Measurements from ENCODE around the gene ARHGAP42. TPM values are rescaled to one million over a fixed set of nuclear protein-coding genes. Genes with fewer than 3 reads are reported as not detected.

Gene ARHGAP42
- total RNA-seq, 2 experiments from 2014 or later, result 0.05 to 0.10 TPM

GRCh38 chr11:100687630-100688395, 725 bp downstream of the ARHGAP42 start:
- Mint-ChIP-seq H3K27me3 (peaks cover 35% of the 10 kb centered on the region), H3K9me3 (no peaks in the 10 kb centered on the region), H3K36me3 (ENCODE audit: low read depth) (no peaks in the 10 kb centered on the region), H3K27ac (peak overlapping the region; percentile 46), H3K4me3 (peak overlapping the region; percentile 82), H3K4me1 (peaks cover 13% of the 10 kb centered on the region)
- DNase-seq, result peak; percentile 13
- POLR2A ChIA-PET, result no interaction called here
- CTCF ChIA-PET, result interaction anchor here (0.5 kb wide), 1 partner anchor 42 kb away, joined by 3 read pairs; no protein-coding TSS in a partner anchor

DNA sequence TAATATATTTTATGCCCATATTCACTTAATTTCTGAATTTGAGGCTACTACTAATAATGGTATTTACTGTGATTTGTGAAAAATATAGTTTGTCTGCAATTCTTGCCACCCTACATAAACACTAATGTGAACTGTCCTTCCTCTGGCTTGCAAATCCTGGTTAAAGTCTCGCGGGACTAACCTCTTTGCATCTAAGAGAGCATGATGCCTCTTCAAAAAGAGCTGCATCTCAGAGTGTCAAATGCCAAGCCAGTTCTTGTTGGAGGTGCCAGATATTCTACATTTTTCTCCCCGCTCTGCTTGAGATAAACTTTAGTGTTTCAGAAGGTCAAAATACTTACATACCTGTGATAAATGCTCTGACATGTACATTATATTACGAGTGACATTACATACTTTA, 2.1 kb downstream of the ARHGAP42 start:
- H3K27ac Mint-ChIP-seq, result no peak overlapping the region
- H3K4me3 Mint-ChIP-seq, result no peak overlapping the region
- no peak for DNase-seq
- H3K9me3 Mint-ChIP-seq, result no peaks in the 10 kb centered on the region
- peaks cover 13% of the 10 kb centered on the region for H3K4me1 Mint-ChIP-seq
- H3K36me3 Mint-ChIP-seq (ENCODE audit: low read depth), result no peaks in the 10 kb centered on the region
- POLR2A ChIA-PET, result no interaction called here
- CTCF ChIA-PET, result no interaction called here
- peaks cover 35% of the 10 kb centered on the region for H3K27me3 Mint-ChIP-seq

GRCh38 chr11:100691896-100692653, 5.0 kb downstream of the ARHGAP42 start:
- Mint-ChIP-seq H3K4me3 (no peak overlapping the region), H3K36me3 (ENCODE audit: low read depth) (no peaks in the 10 kb centered on the region), H3K4me1 (peaks cover 4% of the 10 kb centered on the region), H3K27ac (no peak overlapping the region), H3K9me3 (no peaks in the 10 kb centered on the region), H3K27me3 (peaks cover 20% of the 10 kb centered on the region)
- POLR2A ChIA-PET, result interaction anchor here (0.6 kb wide), 1 partner anchor 653 kb away, joined by 3 read pairs; no protein-coding TSS in a partner anchor
- no peak for DNase-seq
- CTCF ChIA-PET, result no interaction called here

DNA sequence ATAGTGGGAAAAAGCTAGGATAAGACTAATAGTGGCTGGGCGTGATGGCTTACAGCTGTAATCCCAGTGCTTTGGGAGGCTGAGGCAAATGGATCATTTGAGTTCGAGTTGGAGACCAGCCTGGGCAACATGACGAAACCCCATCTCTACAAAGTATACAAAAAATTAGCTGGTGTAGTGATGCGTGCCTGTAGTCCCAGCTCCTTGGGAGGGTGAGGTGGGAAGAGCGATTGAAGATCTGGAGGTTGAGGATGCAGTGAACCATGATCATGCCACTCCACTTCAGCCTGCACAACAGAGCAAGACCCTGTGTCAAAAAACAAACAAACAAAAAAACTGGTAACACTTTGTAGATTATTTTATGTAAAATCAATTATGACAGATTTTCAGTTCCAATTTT, 8.8 kb downstream of the ARHGAP42 start:
- Mint-ChIP-seq H3K36me3 (ENCODE audit: low read depth) (no peaks in the 10 kb centered on the region), H3K4me1 (no peaks in the 10 kb centered on the region), H3K4me3 (no peak overlapping the region), H3K9me3 (no peaks in the 10 kb centered on the region), H3K27me3 (no peaks in the 10 kb centered on the region), H3K27ac (no peak overlapping the region)
- ChIA-PET POLR2A (no interaction called here), CTCF (no interaction called here)
- DNase-seq, result no peak

GRCh38 chr11:100703139-100703538, 16.1 kb downstream of the ARHGAP42 start:
- Mint-ChIP-seq H3K9me3 (no peaks in the 10 kb centered on the region), H3K27me3 (no peaks in the 10 kb centered on the region), H3K4me1 (no peaks in the 10 kb centered on the region), H3K36me3 (ENCODE audit: low read depth) (no peaks in the 10 kb centered on the region), H3K27ac (no peak overlapping the region), H3K4me3 (no peak overlapping the region)
- ChIA-PET POLR2A (no interaction called here), CTCF (no interaction called here)
- no peak for DNase-seq

GRCh38 chr11:100703801-100704575, 16.9 kb downstream of the ARHGAP42 start:
- no peaks in the 10 kb centered on the region for H3K36me3 Mint-ChIP-seq (ENCODE audit: low read depth)
- no peak overlapping the region for H3K27ac Mint-ChIP-seq
- no peaks in the 10 kb centered on the region for H3K27me3 Mint-ChIP-seq
- H3K9me3 Mint-ChIP-seq, result no peaks in the 10 kb centered on the region
- H3K4me1 Mint-ChIP-seq, result no peaks in the 10 kb centered on the region
- DNase-seq, result no peak
- CTCF ChIA-PET, result no interaction called here
- H3K4me3 Mint-ChIP-seq, result no peak overlapping the region
- POLR2A ChIA-PET, result no interaction called here

DNA sequence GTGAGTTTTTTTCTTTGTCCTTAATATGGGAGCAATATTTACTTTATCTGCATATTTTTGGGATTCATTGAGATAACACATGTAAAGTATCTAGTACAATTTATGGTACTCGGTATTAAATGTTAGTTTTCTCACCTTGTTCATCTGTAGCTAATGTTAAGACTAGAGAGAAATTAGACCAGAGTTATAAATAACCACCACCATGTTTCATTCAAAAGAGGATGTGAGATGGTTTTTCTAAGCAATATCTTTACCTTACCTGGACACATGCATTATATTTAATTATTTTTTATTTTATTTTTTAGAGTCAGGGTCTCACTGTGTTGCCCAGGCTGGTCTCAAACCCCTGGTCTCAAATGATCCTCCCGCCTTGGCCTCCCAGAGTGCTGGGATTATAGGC, 18.4 kb downstream of the ARHGAP42 start:
- no peak for DNase-seq
- Mint-ChIP-seq H3K27me3 (no peaks in the 10 kb centered on the region), H3K4me1 (no peaks in the 10 kb centered on the region), H3K27ac (no peak overlapping the region), H3K36me3 (ENCODE audit: low read depth) (no peaks in the 10 kb centered on the region), H3K9me3 (no peaks in the 10 kb centered on the region), H3K4me3 (no peak overlapping the region)
- POLR2A ChIA-PET, result no interaction called here
- CTCF ChIA-PET, result no interaction called here

GRCh38 chr11:100706179-100706578, 19.1 kb downstream of the ARHGAP42 start:
- H3K27me3 Mint-ChIP-seq, result no peaks in the 10 kb centered on the region
- H3K4me3 Mint-ChIP-seq, result no peak overlapping the region
- DNase-seq, result no peak
- H3K9me3 Mint-ChIP-seq, result no peaks in the 10 kb centered on the region
- H3K4me1 Mint-ChIP-seq, result no peaks in the 10 kb centered on the region
- POLR2A ChIA-PET, result no interaction called here
- CTCF ChIA-PET, result no interaction called here
- no peaks in the 10 kb centered on the region for H3K36me3 Mint-ChIP-seq (ENCODE audit: low read depth)
- H3K27ac Mint-ChIP-seq, result no peak overlapping the region

GRCh38 chr11:100709233-100709957, 22.3 kb downstream of the ARHGAP42 start:
- POLR2A ChIA-PET, result no interaction called here
- Mint-ChIP-seq H3K27me3 (no peaks in the 10 kb centered on the region), H3K4me1 (no peaks in the 10 kb centered on the region), H3K4me3 (no peak overlapping the region), H3K9me3 (no peaks in the 10 kb centered on the region), H3K36me3 (ENCODE audit: low read depth) (no peaks in the 10 kb centered on the region), H3K27ac (no peak overlapping the region)
- DNase-seq, result no peak
- CTCF ChIA-PET, result no interaction called here

DNA sequence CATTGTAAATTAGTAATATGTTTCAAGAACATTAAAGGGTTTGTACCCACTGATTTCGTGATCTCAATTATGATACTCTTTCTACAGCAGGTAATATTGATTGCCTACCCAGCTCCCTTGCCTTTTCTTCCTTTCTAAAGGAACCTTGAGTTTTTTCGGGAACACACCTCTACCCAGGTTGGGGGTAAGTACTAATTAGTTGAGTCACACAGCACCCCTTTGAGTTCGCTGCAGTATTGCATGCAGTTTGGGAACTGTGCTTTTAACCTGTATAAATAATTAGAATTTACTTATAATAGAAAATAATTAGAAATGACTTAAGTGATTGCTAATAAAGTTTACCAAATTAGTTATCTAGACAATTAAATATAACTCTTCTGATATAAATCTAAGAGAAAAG, 24.9 kb downstream of the ARHGAP42 start:
- CTCF ChIA-PET, result no interaction called here
- POLR2A ChIA-PET, result no interaction called here

GRCh38 chr11:100712583-100712982, 25.5 kb downstream of the ARHGAP42 start:
- Mint-ChIP-seq H3K4me1 (no peaks in the 10 kb centered on the region), H3K36me3 (ENCODE audit: low read depth) (no peaks in the 10 kb centered on the region), H3K27me3 (no peaks in the 10 kb centered on the region), H3K4me3 (no peak overlapping the region), H3K9me3 (no peaks in the 10 kb centered on the region), H3K27ac (no peak overlapping the region)
- DNase-seq, result no peak
- ChIA-PET CTCF (no interaction called here), POLR2A (no interaction called here)

More for the DNA sequence above, 24.9 kb downstream of the ARHGAP42 start:
- no peak overlapping the region for H3K27ac Mint-ChIP-seq
- no peaks in the 10 kb centered on the region for H3K9me3 Mint-ChIP-seq
- DNase-seq, result no peak
- H3K36me3 Mint-ChIP-seq (ENCODE audit: low read depth), result no peaks in the 10 kb centered on the region
- no peaks in the 10 kb centered on the region for H3K4me1 Mint-ChIP-seq
- no peak overlapping the region for H3K4me3 Mint-ChIP-seq
- H3K27me3 Mint-ChIP-seq, result no peaks in the 10 kb centered on the region

DNA sequence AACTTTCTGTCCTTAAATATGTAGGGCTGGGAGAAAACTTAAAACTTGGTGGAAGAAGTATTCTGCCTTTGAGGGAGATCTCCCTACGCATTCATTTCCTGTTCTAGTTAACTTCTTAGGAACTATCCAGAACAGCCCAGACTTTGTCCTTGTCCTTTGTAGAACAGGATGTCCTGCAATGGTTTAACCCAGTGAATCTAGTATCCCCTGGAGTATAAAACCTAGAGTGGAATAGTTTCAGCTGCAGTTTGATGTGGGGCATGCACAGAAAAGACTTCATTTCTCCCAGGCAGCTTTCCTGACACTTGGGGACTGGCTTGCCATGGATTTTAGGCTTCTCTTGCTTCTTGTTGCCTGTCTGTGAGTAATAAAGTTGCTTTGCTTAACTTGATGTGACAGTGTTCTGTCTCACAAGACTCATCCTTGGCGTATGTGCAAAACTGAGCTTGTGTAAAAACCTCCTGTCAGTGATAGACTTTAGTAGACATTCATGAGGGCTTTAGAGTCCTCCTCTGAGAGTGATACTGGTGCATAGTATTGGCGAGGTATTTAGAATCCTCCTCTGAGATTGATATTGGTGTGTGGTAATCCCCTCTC, 28.2 kb downstream of the ARHGAP42 start:
- no peak for DNase-seq
- ChIA-PET CTCF (no interaction called here), POLR2A (no interaction called here)
- H3K36me3 Mint-ChIP-seq (ENCODE audit: low read depth), result no peaks in the 10 kb centered on the region
- no peaks in the 10 kb centered on the region for H3K27me3 Mint-ChIP-seq
- H3K4me1 Mint-ChIP-seq, result no peaks in the 10 kb centered on the region
- no peaks in the 10 kb centered on the region for H3K9me3 Mint-ChIP-seq
- no peak overlapping the region for H3K4me3 Mint-ChIP-seq
- no peak overlapping the region for H3K27ac Mint-ChIP-seq
